HG03039 (cell line): ENCODE measurements around the gene LXN.
"Not testable (repeated sequence)": the region's sequence is repeated elsewhere in the genome, so short reads cannot be mapped to it uniquely, and the experiment has no call there.

Experiments used
- ATAC-seq: cut with Tn5 transposase; IDR thresholded peaks from one replicate; pipeline ENCODE4 v1.9.1; 2021; ENCODE audit warnings: mild to moderate bottlenecking, moderate library complexity; ENCODE audit not compliant: unreplicated experiment

The LXN gene, protein sequence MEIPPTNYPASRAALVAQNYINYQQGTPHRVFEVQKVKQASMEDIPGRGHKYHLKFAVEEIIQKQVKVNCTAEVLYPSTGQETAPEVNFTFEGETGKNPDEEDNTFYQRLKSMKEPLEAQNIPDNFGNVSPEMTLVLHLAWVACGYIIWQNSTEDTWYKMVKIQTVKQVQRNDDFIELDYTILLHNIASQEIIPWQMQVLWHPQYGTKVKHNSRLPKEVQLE

DNA sequence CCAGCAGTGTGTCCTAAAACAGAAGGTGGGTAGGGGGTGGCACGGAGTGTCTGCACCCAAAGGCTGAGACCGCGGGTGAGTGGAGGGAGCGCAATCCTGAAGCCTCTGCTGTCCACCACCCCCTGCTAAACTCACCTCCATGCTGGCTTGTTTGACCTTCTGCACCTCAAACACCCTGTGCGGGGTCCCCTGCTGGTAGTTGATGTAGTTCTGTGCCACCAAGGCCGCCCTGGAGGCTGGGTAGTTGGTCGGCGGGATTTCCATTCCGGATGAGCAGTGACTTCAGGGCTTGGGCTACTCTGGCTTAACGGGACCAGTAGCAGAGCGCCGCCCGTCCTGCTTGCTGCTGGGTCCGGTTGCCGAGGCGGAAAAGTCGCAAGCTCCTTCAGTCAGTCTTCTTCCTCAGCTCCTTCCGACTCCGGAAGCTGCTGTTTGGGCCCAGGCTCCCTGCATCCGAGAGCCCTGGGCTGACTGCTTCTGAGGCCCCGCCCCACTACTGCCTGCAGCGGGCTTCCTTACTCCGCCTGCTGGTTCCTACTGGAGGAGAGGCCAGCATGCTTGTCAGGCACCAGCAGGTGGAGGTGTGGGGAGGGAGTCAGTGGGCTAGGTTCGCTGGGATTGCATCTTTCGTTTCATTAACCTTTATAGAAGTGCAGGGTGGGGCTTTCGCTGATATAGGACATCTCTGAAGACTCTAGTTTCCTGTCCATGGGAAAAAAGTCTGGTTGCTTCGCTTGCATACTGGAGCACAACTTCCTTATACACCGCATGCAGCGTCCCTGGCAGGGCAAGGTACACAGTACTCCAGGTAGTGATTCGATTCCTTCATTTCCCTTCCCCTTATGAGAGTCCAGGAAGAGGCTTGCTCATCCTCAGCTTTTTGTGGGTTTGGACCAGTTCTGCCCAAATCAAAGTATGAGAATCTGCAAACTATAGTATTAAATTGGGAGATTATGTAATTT, at the start of gene LXN:
TSS of gene LXN (minus strand) at position 434 of the 962 bp plus-strand sequence. CDS start at position 264, 170 bp downstream.
- peak; percentile 100 for ATAC-seq

DNA sequence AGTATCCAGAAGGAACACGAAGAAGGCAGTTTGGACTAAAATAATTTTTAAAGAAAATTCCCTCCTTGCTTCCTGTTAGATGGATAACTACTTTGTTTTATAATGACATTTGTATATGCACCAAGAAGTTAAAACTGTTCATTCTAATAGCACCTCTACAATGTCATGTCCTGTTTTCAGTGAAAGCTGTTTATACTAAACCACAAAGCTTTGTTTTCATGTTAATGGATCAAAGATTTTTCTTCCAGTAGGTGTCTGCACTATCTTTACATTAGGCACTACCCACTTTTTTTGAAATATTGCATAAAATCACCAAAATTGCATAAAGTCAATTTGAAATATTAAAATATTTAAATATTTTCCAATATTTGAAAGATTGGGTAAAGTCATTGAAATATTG, 49.7 kb upstream of the LXN start:
- no peak for ATAC-seq

- no peak for ATAC-seq
Observed at GRCh38 chr3:158718490-158719170, 46.2 kb upstream of the LXN start.

- no peak for ATAC-seq
Observed at GRCh38 chr3:158717576-158717975, 45.1 kb upstream of the LXN start.

DNA sequence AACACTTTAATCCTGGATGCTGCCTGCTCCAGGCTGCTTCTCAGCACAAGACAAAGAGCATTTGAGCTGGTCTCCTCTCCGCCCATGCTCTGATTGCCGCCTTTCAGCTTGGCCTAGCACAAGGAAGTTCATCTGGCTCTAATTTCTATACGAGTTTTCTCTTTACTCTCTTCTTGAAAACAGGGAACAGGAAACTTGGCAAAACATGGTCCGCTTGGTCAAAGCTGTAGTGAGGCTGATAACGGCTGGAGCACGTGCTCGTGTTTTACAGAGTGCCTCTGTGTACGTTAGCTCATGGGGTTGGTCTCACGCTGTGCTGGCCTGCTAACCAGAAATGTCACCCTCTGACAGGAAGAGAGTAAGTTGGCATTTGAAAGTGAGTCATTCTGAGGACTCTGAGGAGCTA, 40.6 kb upstream of the LXN start:
- no peak for ATAC-seq

DNA sequence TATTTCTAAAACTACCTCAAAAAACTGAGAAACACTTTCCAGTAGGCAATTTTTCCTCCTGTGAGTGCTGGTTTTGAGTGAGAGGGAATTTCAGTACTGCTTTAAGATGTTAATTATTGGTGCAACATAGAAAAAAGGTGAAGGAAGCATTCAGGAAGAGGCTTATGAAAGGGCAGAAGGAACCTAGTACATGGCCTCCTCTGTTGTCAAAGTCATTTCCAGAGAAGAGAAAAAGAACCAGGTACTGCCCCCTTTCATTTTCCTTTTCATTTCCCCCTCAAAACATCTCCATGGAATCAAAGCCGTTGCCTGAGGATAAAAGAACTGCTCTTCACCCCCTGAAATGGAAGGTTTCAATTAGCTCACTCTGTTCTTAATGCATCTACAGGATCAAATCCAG, 40.0 kb upstream of the LXN start:
- ATAC-seq, result peak; percentile 47

DNA sequence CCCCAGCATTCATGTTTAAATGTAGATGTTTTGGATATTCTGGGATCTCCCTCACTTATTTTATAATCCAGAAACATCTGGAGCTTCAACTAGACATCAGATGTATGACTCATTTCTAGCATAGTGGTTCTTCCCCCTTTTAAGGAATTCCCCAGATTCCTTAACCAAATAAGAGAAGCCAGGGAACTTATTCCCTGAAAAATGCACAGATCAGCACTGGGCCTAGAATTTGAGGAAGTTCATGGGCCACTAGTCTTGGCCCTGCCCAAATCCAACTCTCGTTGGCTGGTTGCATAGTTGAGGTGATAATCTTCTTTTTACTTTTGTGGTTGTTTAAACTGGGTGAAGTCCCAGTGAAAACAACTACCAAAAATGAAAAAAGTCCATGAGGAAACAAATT, 39.4 kb upstream of the LXN start:
- ATAC-seq, result no peak

- ATAC-seq, result no peak
Observed at GRCh38 chr3:158710601-158711000, 38.2 kb upstream of the LXN start.

DNA sequence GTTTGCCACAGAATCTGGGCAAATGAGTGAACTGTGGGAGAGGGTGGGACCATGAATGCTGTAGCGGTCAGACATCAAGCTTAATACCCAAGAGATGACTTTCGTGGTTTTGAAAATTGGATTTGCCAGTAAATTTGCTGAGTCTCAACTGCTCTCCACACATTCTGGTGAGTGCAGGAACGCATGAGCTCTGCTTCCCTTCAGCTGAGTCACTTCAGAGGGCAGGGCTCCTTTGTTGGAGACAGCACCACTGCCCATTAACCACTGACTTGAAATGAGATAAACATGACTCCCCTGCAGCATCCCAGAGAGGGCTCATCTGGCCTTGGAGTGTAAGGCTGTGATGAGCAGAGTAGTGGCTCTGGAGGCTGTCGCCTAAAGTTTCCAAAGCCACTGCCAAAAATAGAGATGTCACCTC, 37.2 kb upstream of the LXN start:
- ATAC-seq, result no peak

DNA sequence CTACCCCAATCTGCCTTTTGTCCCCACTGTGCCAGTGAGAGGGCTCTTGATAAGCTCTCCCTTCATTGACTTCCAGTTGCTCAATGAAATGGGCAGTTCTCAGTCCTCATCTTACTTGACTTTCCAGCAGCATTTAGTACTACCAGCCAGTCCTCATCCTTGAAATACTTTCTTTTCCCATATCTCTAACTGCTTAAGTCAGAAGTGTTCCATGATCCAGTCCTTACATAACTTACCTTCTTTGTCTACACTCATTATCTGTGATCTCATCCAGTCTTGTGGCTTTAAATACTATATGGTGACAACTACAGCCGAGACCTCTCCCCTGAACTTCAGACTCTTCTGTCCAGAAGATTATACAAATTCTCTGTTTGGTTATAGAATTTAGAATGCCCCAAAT, 31.1 kb upstream of the LXN start:
- no peak for ATAC-seq

- no peak for ATAC-seq
Observed at GRCh38 chr3:158702815-158703481, 30.5 kb upstream of the LXN start.

DNA sequence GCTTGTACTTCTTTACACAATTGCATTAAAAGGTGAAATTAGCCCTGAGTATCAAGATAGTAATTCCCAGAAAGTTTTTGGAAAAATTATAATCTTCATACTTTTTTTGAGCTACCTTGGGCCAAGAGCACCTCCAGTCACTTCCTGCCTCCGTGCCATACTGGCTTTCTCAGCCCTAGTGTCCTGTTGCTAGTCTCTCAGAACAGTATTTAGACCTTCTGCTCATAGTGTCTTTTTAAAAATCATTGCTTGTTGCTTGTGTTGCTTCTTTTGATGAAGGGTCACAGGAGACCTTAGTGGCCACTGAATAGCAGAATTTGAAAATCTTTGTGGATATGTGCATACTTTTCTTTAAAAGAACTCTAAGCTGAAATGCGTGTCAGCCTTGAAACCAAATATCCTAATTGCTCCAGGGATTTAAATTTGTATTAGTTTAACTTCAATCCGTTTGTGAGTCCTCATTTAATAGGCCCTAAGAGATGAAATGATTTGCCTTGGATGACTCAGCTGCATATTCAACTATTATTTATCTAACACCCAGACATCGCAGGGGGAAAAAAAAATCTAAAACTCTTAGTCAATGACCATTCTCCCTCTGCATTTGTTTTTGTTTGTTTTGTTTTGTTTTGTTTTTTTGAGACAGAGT, 29.1 kb upstream of the LXN start:
- ATAC-seq, result no peak

DNA sequence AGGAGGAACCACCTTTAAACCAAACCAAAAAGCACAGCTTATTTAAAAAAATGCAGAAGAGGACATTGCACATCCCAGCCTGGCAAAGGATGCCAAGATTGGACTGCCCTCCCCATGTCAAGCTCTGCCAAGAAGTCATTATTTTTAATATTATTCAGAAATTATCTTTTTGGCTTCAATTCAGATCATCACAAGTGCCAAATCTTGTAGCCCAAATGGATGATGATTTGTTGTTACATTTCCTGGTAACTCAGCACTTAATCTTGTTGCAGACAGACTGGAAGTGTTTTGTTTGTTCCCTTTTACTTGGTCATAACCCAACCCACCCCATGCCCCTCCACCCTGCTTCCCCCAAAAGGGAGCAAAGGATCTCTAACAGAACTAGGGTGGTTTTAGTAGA, 28.1 kb upstream of the LXN start:
- ATAC-seq, result no peak

DNA sequence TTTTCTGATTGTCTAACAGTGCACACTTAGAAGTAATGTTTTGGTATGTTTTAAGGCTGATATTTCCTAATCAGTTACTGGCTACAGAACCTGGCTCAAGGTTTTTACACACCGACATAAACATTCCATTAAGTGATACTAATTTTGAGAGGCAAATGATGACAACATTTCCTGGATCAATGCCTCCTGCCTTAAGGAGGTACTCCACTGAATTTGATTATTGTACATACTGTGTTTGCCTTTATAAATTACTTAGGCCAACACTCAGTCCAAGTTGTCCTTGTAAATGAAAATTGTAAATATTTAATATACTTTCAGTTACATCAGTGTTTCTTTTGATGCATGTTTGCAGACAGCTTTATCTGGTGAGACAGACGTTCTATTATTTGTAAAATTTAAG, 24.2 kb upstream of the LXN start:
- ATAC-seq, result no peak

DNA sequence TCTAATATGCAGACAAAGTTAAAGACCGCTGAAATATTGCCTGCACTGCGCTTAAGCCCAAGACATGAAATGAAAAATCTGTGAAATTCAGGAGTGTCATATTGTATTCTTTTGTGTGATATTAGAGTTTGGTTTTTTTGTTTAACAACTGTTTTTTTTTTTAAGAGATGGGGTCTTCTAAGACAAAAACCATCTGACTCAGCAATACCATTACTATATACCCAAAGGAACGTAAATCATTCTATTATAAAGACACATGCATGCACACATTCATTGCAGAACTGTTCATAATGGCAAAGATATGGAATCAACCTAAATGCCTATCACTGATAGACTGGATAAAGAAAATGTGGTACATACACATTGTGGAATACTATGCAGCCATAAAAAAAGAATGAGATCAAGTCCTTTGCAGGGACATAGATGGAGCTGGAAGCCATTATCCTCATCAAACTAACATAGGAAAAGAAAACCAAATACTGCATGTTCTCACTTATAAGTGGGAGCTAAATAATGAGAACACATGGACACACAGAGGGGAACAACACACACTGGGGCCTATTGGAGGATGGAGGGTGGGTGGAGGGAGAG, 21.5 kb upstream of the LXN start:
- not testable (repeated sequence) for ATAC-seq

DNA sequence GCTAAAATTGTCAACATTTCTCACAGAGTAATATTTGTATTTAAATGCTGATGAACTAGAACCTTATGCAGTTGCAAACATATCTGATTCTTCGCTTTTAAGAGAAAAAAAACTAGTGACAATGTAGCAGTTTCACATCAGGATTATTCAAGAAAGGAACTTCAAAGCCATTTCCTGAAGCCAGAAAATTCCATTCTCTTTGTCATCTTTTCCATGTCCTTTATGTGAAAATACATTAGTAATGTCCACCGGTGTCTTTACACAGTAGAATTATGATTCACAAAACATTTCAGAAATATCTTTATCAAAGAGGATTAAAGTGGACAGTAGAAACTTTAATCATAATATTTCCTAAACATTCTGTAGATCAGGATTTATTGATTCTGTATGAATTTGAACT, 12.7 kb upstream of the LXN start:
- ATAC-seq, result no peak

- ATAC-seq, result no peak
Observed at GRCh38 chr3:158683230-158683962, 10.9 kb upstream of the LXN start.

DNA sequence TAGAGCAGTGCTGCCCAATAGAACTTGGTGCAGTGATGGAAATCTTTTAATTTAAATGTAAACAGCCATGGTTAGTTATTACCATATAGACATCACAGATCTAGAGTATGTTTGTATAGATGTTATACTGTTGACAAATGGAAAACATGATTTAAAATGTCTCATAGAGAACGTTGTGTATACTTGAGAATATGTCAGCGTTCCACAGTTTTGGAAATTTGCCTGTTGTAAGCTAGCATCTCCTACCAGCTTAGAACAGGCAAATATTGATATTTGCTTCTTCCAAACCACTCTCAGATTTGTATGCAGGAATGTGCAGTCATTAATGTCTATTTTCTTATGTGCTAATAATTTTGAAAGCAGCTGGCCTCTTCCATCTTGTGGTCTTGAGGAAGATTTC, 8.4 kb upstream of the LXN start:
- ATAC-seq, result no peak

DNA sequence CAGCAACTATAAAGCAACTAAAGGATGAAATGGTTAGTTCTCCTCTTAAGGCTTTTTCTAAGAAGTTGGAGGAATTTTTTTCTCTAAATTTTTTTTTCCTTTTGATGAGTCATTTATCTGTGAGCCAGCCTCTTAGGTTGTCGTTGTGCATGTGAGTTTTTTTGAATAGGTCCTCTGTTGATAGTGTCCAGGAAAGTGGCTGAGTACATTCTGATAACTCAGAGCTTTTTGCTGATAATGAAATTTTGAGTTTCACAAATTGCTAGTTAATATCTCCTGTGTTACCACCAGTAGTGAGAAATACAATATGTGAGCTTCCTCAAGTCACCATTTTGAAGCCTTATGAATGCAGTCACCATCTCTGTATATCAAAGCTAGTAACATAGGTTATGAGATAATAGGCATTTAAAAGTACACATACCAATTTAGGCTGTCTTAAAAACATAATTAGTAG, 7.1 kb upstream of the LXN start:
- ATAC-seq, result no peak
